Immature natural killer cell (primary cell): ENCODE results near the gene SRXN1. TPM values are rescaled to one million over a fixed set of nuclear protein-coding genes. Genes with fewer than 3 reads are reported as not detected.

Experiments
- DNase-seq, 3 donors: peaks; one replicate each; pipeline ENCODE4 v3.0.0; 2022; ENCODE audit warnings: mixed read lengths in 1 of 3
- H3K27ac Mint-ChIP-seq, 6 donors: one replicate each; pipeline ENCODE4 v1.8.0; 2020; ENCODE audit warnings: mixed read lengths in 6 of 6, mild to moderate bottlenecking in 5 of 6, inconsistent platforms in 4 of 6, moderate library complexity in 3 of 6
- H3K27me3 Mint-ChIP-seq, 3 donors: one replicate each; pipeline ENCODE4 v1.8.0; 2020 to 2021; ENCODE audit warnings: low read depth in 3 of 3, mild to moderate bottlenecking in 3 of 3, mixed read lengths in 3 of 3, moderate library complexity in 3 of 3, inconsistent platforms in 1 of 3
- H3K36me3 Mint-ChIP-seq, 3 donors: one replicate each; pipeline ENCODE4 v1.8.0; 2020; ENCODE audit warnings: mixed read lengths in 3 of 3, inconsistent platforms in 2 of 3, mild to moderate bottlenecking in 2 of 3
- H3K4me1 Mint-ChIP-seq, 2 donors: one replicate each; pipeline ENCODE4 v1.8.0; 2020; ENCODE audit warnings: inconsistent platforms in 2 of 2, mild to moderate bottlenecking in 2 of 2, mixed read lengths in 2 of 2, moderate library complexity in 1 of 2
- H3K4me3 Mint-ChIP-seq, 5 donors: one replicate each; pipeline ENCODE4 v1.8.0; 2020; ENCODE audit warnings: mild to moderate bottlenecking in 5 of 5, mixed read lengths in 5 of 5, inconsistent platforms in 3 of 5, moderate library complexity in 3 of 5
- H3K9me3 Mint-ChIP-seq, 6 donors: one replicate each; pipeline ENCODE4 v1.8.0; 2020; ENCODE audit warnings: mild to moderate bottlenecking in 6 of 6, mixed read lengths in 6 of 6, inconsistent platforms in 4 of 6, moderate library complexity in 3 of 6
- polyA plus RNA-seq, 3 donors: library from polyadenylated mRNA; unstranded; fragments of 300-500 nt; fragmentation: Illumina TruSeq; gene quantifications; one replicate each; pipeline ENCODE4 v1.2.3, GENCODE V29; 2021

The SRXN1 gene
- polyA plus RNA-seq, 3 donors from 2014 or later = 23.1 to 44.6 (median 31.0) TPM

DNA sequence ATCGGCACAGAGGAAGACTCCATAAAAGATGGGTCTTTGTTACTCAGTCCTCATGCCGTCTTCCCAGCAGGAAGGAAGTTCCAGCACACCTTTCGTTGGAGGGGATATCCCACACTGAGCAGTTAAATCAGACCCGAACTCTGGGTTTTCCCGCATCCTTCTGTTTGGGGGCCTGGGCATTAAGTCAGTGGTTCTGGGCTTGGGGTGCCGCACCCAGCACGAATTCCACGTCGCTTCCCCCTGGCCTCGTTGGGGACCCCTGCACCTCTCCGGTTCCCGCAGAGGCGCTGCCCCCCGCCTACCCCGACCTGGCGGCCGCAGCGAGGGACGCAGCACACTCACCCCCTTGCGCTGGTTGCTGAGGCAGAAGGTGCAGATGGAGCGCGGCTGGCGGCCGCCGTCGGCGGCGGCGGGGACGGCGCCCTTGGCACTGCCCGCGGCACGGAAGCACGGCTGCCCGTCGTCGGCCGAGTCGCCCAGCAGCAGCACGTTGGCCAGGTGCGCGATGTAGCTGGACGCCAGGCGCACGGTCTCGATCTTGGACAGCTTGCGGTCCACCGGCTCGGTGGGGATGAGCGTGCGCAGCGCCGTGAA lies 43.5 kb downstream of the SRXN1 start:
- no peaks in the 10 kb centered on the region for H3K36me3 Mint-ChIP-seq
- peaks cover 0 to 7% of the 10 kb centered on the region in 2 donors for H3K4me1 Mint-ChIP-seq
- peak overlapping the region in 1 of 5 donors; percentile 10 for H3K4me3 Mint-ChIP-seq
- peaks cover 2 to 24% (median 20%) of the 10 kb centered on the region in 3 donors for H3K27me3 Mint-ChIP-seq
- H3K27ac Mint-ChIP-seq = no peak overlapping the region
- DNase-seq = no peak
- H3K9me3 Mint-ChIP-seq = peaks cover 0 to 5% (median 0%) of the 10 kb centered on the region in 6 donors

DNA sequence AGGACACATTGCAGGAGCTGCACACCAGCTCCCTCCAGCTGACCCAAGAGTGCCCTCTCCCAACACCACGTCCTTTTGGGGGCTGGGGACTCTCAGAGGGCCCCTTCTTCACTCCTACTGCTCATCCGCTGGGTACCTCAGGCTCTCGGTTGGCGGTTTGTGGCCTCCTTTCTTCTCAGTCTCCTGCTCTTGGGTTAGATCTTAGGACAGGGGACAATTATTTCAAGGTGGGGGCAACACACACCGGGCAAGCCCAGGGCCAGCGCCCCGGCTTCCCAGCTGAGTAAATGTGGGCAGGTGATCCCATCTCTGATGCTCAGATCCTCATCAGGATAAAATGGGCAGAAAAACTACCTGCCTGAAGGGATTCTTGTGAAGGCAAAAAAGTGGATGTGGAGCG lies 44.0 kb downstream of the SRXN1 start:
- Mint-ChIP-seq H3K36me3 (no peaks in the 10 kb centered on the region), H3K4me3 (peak overlapping the region in 1 of 5 donors; percentile 10), H3K27ac (no peak overlapping the region), H3K4me1 (peaks cover 0 to 7% of the 10 kb centered on the region in 2 donors), H3K9me3 (peaks cover 0 to 5% (median 0%) of the 10 kb centered on the region in 6 donors), H3K27me3 (peaks cover 2 to 24% (median 20%) of the 10 kb centered on the region in 3 donors)
- no peak for DNase-seq

DNA sequence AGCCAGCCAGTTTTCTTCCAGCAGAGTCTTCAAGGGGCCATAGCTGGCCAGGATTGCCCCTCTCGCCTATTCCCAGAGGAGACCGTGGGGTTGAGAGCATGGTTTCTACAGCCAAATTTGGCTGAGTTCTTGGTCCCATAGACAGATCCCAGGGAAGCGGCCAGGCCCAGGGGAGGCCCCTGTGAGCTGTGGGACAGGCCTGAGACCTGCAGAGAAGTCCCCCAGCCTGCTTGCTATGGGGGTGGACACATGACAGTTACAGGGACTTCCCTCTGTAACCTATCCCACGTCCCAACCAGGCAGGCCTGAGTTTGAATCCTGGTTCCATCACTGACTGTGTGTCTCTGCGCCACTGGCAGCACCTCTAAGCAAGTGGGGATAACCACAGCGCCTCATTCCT lies 45.5 kb downstream of the SRXN1 start:
- H3K9me3 Mint-ChIP-seq = peaks cover 0 to 5% (median 0%) of the 10 kb centered on the region in 6 donors
- H3K4me3 Mint-ChIP-seq = no peak overlapping the region
- H3K4me1 Mint-ChIP-seq = peaks cover 0 to 7% of the 10 kb centered on the region in 2 donors
- no peak overlapping the region for H3K27ac Mint-ChIP-seq
- no peaks in the 10 kb centered on the region for H3K36me3 Mint-ChIP-seq
- no peak for DNase-seq
- H3K27me3 Mint-ChIP-seq = peaks cover 2 to 20% (median 20%) of the 10 kb centered on the region in 3 donors

DNA sequence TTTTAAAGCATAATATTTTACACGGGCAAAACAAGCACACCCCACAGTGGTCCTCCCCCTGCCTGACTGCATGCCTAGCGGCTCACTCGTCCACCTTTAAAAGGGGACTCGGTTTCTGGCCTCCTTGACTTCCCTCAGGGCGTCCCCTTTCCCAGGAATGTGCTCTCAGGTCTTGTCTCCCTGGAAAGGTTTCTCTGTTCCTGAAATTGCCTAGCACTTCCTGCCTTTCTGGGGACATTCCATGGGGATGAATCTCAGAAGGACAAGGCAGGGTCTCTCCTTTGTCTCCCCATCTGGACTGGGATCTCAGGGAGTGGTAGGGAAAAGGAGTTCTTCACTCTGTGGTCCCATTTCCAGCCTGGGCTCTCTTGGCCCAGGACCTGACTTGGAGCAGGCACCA lies 47.8 kb downstream of the SRXN1 start:
- Mint-ChIP-seq H3K4me3 (no peak overlapping the region), H3K27ac (no peak overlapping the region), H3K27me3 (peaks cover 0 to 6% (median 5%) of the 10 kb centered on the region in 3 donors), H3K4me1 (no peaks in the 10 kb centered on the region), H3K36me3 (no peaks in the 10 kb centered on the region), H3K9me3 (no peaks in the 10 kb centered on the region)
- no peak for DNase-seq

DNA sequence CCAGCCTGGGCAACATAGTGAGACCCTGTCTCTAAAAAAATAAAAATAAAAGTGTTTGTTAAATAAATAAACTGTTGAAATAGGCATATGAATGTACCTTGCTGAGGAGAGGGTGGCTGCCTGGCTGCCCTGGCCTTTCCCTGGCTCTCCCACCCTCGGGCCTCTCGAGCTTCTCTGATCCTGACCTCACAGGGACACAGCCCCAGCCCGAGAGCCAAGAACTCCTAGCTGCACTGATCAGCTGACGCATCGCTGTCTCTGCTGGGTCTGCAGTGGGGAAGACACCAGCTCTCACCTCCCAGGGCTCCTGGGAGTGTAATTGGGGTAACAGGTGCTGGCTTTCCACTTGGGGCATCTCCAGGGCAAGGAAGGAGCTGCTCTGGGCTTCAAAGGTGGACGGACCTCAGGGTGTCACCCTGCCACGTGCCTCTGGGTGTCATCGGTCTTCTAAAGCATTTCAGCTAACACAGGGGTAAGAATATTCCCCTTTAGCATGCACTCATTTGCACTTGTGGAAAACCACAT lies 49.8 kb downstream of the SRXN1 start:
- DNase-seq = no peak
- Mint-ChIP-seq H3K27me3 (peaks cover 0 to 6% (median 5%) of the 10 kb centered on the region in 3 donors), H3K4me1 (no peaks in the 10 kb centered on the region), H3K9me3 (no peaks in the 10 kb centered on the region), H3K27ac (no peak overlapping the region), H3K4me3 (no peak overlapping the region), H3K36me3 (no peaks in the 10 kb centered on the region)

DNA sequence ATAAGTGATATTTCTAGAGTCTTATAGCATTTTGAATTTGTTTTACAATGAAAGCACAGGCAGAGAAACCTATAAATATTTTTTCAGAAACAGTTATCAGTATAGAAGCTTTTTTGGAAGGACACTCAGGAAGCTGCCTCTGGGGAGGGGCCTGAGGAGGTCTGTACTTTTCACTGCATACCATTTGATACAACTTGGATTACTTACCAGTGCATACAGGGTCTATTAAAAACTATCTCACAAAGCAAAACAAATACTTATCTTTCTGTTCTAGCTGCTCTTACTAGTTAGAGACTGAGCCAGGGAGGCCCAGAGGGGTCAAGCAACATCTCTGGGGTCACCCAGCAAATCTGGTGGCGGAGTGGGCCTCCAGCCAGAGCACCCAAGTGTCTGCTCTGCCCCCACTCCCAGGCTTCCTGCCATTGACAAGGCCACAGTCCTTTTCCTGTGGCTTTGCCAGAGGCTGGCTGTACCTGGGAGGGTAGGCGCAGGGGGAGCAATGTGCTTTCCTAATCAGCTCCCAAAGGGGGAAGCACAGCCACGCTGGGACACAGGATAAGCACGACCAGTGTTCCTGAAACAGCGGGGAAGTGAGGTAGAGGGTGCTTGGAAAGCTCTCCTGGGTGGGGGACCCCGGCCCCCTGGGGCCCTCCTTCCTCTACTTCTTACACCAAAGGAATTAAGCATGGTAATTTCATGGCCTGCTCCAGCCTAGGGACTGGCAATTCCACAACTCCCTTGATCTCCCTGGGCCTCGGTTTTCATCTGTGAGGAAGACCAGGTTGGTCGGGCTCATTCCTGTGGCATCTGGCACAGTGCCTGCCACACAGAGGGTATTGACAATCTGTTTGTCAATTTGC lies 50.7 kb downstream of the SRXN1 start:
- Mint-ChIP-seq H3K27me3 (peaks cover 0 to 5% (median 2%) of the 10 kb centered on the region in 3 donors), H3K9me3 (no peaks in the 10 kb centered on the region), H3K36me3 (no peaks in the 10 kb centered on the region), H3K4me3 (no peak overlapping the region), H3K27ac (no peak overlapping the region), H3K4me1 (no peaks in the 10 kb centered on the region)
- DNase-seq = no peak

DNA sequence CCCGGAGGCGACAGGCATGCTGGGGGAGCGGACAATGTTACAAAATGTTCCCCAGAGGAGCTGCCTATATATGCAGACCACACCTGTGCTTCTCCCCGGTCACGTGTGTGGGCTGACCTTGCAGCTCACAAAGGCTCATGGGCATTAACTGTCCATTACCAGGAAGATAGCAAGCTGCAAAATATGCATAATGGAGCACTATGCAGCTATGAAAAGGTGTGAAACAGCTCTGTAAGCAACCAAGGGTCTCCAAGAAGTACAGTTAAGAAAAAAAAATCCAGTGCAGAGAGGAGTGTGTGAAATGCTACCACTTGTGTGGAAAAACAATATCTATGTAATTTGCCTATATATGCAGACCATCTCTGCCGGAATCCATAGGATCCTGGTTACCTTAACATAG lies 52.3 kb downstream of the SRXN1 start:
- no peaks in the 10 kb centered on the region for H3K36me3 Mint-ChIP-seq
- no peak overlapping the region for H3K4me3 Mint-ChIP-seq
- peaks cover 0 to 7% (median 2%) of the 10 kb centered on the region in 3 donors for H3K27me3 Mint-ChIP-seq
- no peak overlapping the region for H3K27ac Mint-ChIP-seq
- DNase-seq = no peak
- no peaks in the 10 kb centered on the region for H3K9me3 Mint-ChIP-seq
- no peaks in the 10 kb centered on the region for H3K4me1 Mint-ChIP-seq

DNA sequence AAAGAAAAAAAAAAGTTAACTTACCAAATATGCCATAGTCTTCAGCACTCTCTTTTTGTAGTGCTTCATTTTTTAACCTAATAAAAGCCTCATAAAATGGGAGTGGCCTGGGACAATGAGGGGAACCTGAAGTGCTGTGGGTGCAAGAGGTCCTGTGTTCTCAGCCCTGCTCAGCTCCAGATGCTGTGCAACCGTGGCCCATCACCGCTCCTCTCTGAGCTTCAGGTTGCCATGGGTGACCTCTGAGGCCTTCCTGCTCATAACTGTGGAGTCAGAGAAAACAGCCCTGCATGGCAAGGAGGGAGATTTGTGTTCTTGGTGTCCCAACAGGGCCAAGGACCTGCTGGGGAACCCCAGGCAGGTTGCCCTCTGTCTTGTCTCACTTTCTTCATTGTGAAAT lies 52.9 kb downstream of the SRXN1 start:
- H3K4me3 Mint-ChIP-seq = no peak overlapping the region
- H3K27ac Mint-ChIP-seq = no peak overlapping the region
- no peaks in the 10 kb centered on the region for H3K36me3 Mint-ChIP-seq
- peaks cover 0 to 7% (median 2%) of the 10 kb centered on the region in 3 donors for H3K27me3 Mint-ChIP-seq
- DNase-seq = no peak
- H3K4me1 Mint-ChIP-seq = no peaks in the 10 kb centered on the region
- no peaks in the 10 kb centered on the region for H3K9me3 Mint-ChIP-seq

DNA sequence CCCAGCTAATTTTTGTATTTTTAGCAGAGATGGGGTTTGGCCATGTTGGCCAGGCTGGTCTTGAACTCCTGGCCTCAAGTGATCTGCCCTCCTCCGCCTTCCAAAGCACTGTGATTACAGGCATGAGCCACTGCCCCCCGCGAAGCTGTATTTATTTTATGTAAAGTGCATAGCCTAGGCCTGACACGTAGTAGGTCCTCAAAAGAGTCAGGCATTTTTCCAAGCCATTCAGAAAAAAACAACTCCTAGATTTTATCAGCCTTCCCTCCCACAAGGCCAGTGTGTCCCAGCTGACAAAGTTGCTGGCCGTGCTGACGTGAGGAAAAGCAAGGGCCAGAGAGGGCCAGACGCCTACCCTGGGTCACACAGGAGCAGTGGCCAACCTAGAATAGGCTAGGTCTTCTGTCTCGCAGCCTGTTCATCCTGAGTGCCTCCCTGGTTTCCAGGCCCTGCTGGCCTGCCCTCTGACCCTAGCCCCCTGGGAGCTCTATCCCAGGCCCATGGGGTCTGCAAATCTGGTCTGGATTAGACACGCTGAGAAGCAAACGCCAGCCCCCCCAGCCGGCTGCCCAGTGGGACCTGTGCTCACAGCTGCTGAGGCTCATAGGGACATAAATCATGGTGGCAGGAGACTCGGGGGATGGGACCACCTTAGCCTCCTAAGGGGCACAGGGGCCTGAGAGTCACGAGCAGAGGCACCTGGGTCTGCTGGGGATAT lies 54.7 kb downstream of the SRXN1 start:
- no peak for DNase-seq
- Mint-ChIP-seq H3K27me3 (peaks cover 0 to 4% (median 0%) of the 10 kb centered on the region in 3 donors), H3K9me3 (no peaks in the 10 kb centered on the region), H3K4me1 (no peaks in the 10 kb centered on the region), H3K27ac (no peak overlapping the region), H3K4me3 (no peak overlapping the region), H3K36me3 (no peaks in the 10 kb centered on the region)

DNA sequence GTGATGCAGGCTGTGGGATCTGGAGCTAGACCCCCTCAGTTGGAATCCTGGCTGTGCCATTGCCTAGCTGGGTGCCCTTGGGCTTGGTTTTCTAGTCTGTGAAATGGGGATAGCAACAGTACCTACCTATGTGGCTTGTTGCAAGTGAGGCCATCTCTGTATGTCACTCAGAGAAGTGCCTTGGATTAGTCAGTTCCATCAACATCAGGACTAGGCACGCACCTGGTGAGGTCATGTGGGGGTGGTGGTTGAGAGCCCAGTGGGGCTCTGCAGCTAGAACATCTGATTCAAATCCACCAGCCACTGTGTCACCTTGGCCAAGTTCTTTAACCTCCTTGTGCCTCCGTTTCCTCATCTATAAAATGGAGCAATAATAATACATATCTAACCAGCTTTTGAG lies 55.4 kb downstream of the SRXN1 start:
- H3K4me1 Mint-ChIP-seq = no peaks in the 10 kb centered on the region
- no peak for DNase-seq
- no peak overlapping the region for H3K4me3 Mint-ChIP-seq
- H3K27ac Mint-ChIP-seq = no peak overlapping the region
- H3K9me3 Mint-ChIP-seq = no peaks in the 10 kb centered on the region
- no peaks in the 10 kb centered on the region for H3K36me3 Mint-ChIP-seq
- H3K27me3 Mint-ChIP-seq = peaks cover 0 to 7% (median 0%) of the 10 kb centered on the region in 3 donors

Other genes starting within 250 kb of the SRXN1 start
- gene RBCK1, start 244.9 kb downstream of the SRXN1 start, polyA plus RNA-seq = 100 to 1,000 TPM; 110 to 131 (median 126) TPM
- gene TBC1D20, start 190.7 kb downstream of the SRXN1 start, polyA plus RNA-seq = 10 to 100 TPM; 19.4 to 38.3 (median 33.2) TPM
- 10 to 100 TPM; 39.9 to 65.9 (median 60.1) TPM for gene CSNK2A1, start 109.4 kb downstream of the SRXN1 start, polyA plus RNA-seq
- not detected for gene TCF15, start 42.9 kb downstream of the SRXN1 start, polyA plus RNA-seq
- not detected for gene SCRT2, start 22.6 kb upstream of the SRXN1 start, polyA plus RNA-seq
- gene SLC52A3, start 115.3 kb upstream of the SRXN1 start, polyA plus RNA-seq = not detected
- gene FAM110A, start 180.5 kb upstream of the SRXN1 start, polyA plus RNA-seq = 10 to 100 TPM in 2 of 3 donors, 1 to 10 TPM in 1; 5.0 to 20.7 (median 13.8) TPM